Measurements from ENCODE around the gene C6orf47. TPM values are rescaled to one million over a fixed set of nuclear protein-coding genes. Genes with fewer than 3 reads are reported as not detected.

The C6orf47 gene
- total and polyA plus RNA-seq, 2 of the 13 experiments (the other 11 are each of a cell fraction or from before 2014, with no cell fraction given): 1.7 to 18.1 TPM

GRCh38 chr6:31660381-31661261 is at the start of gene C6orf47 (continued):
- TF ChIP-seq SOX13 (IDR thresholded peaks at IDR 0.05) (peak; percentile 43; the same call in 1 of the 2 replicates), SOX13 (CRISPR knock-in tag; conservative IDR thresholded peaks at IDR 0.05 in 1 of 2, IDR thresholded peaks at IDR 0.05 in 1 of 2) (peak in 1 of 2 experiments; percentile 40; a peak in 1 of 4 replicates), ZSCAN31 (CRISPR knock-in tag; IDR thresholded peaks at IDR 0.05; ENCODE audit: low read depth) (peak; percentile 84; the same call in 1 of the 2 replicates), ZNF263 (CRISPR knock-in tag; IDR thresholded peaks at IDR 0.05) (peak; percentile 63), CHCHD3 (CRISPR knock-in tag; IDR thresholded peaks at IDR 0.05) (0 out of 2 replicates have a peak, but pooled peaks have one; percentile 49), ZNF749 (CRISPR knock-in tag; IDR thresholded peaks at IDR 0.05; ENCODE audit: borderline replicate concordance) (peak; percentile 68; the same call in 1 of the 2 replicates), KDM2A (CRISPR knock-in tag; IDR thresholded peaks at IDR 0.05; ENCODE audit: borderline replicate concordance, low read depth) (peak; percentile 100), PRDM15 (CRISPR knock-in tag; IDR thresholded peaks at IDR 0.05) (peak; percentile 87), ATF1 (CRISPR knock-in tag; IDR thresholded peaks at IDR 0.05) (no peak), ZNF589 (CRISPR knock-in tag; conservative IDR thresholded peaks at IDR 0.05) (no peak), ZNF883 (CRISPR knock-in tag; IDR thresholded peaks at IDR 0.05; ENCODE audit: not compliant biosample characterization) (peak; percentile 92), RBM39 (IDR thresholded peaks at IDR 0.05; ENCODE audit: low read depth, low read length, poor library complexity, severe bottlenecking) (peak; percentile 85), ZBTB46 (CRISPR knock-in tag; IDR thresholded peaks at IDR 0.05; ENCODE audit: borderline replicate concordance) (no peak; the same call in 1 of the 2 replicates), CCAR2 (optimal IDR thresholded peaks at IDR 0.05; ENCODE audit: low read depth, low read length) (no peak), ZNF354B (CRISPR knock-in tag; IDR thresholded peaks at IDR 0.05) (0 out of 2 replicates have a peak, but pooled peaks have one; percentile 23), FOXO4 (CRISPR knock-in tag; conservative IDR thresholded peaks at IDR 0.05) (0 out of 2 replicates have a peak, but pooled peaks have one; percentile 93), ZNF512B (CRISPR knock-in tag; IDR thresholded peaks at IDR 0.05; ENCODE audit: borderline replicate concordance) (no peak)

All from HepG2 (cell line).